T47D (cell line): Measurements from ENCODE around the gene FSIP1.
A peak's percentile ranks its signal among the peaks of the same experiment; 100 is the strongest.

ENCODE experiments used
- DNase-seq, 2 experiments: peaks; one replicate each; pipeline versions ENCODE4 v3.0.0 to v3.0.0-alpha.2; 2011 to 2012; ENCODE audit warnings: low read depth in 1 of 2, low spot score in 1 of 2
- JUND ChIP-seq: IDR thresholded peaks from 2 replicates; pipeline ENCODE4 v1.6.1; 2012; ENCODE audit warnings: low read depth
- in situ Hi-C: cut with HindIII; loops from 2 replicates; pipeline ENCODE4 v1.10.0; 2016; ENCODE audit warnings: low sequenced_read_pairs, low pct_unique_long_range_greater_than_20kb

The FSIP1 gene

DNA sequence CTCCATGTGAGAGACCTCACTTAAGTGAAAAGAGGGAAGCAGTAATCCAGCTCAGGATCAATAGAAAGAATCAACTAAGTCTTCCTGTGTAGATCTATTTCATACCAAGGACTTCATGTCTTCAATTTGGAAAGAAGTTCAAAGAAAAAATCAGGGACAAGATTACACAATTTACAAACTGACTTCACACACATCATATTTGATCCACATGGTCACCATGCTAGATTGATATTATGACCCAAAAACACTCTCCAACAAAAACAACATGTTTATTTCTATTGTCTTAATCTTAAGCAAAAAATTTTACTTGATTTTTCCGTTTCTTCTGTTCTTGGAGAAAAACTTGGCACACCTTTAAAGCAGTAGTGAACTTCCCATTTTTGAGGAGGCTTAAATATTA lies 125.5 kb downstream of the FSIP1 start:
- DNase-seq: no peak
- in situ Hi-C loops: no loop called here
- TF ChIP-seq JUND: no peak

- no peak for DNase-seq
- in situ Hi-C loops: no loop called here
- TF ChIP-seq JUND: no peak
Observed at GRCh38 chr15:39654304-39654703, 128.3 kb downstream of the FSIP1 start.

- in situ Hi-C loops: no loop called here
- no peak for DNase-seq
- TF ChIP-seq JUND: no peak
Observed at GRCh38 chr15:39651881-39652280, 130.8 kb downstream of the FSIP1 start.

DNA sequence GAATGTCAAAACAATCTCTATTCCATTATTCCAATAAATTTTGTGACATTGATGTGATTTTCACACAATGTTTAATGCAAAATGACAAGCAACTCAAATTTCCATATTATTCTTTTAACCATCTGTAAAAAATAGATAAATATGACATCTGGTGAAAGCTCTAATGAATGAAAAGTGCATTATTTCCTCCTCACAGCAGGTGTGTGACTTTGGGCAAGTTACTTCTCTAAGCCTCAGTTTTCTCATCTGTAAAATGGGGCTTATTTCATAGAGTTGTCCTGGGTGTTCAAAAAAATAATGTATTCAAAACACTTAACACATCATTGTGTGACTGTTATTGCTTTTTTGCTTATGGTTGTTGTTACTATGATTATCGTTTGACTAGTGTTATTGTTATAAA lies 131.3 kb downstream of the FSIP1 start:
- no peak for DNase-seq
- no peak for TF ChIP-seq JUND
- in situ Hi-C loops: no loop called here

GRCh38 chr15:39649757-39650156 lies 132.9 kb downstream of the FSIP1 start:
- DNase-seq: no peak
- no peak for TF ChIP-seq JUND
- in situ Hi-C loops: no loop called here

- no peak for TF ChIP-seq JUND
- no peak for DNase-seq
- in situ Hi-C loops: no loop called here
Observed at GRCh38 chr15:39646425-39646824, 136.2 kb downstream of the FSIP1 start.

GRCh38 chr15:39645976-39646257 lies 136.7 kb downstream of the FSIP1 start:
- in situ Hi-C loops: no loop called here

GRCh38 chr15:39645138-39645975 lies 137.3 kb downstream of the FSIP1 start:
- DNase-seq: no peak
- in situ Hi-C loops: no loop called here
- no peak for TF ChIP-seq JUND

More at GRCh38 chr15:39645976-39646257, 136.7 kb downstream of the FSIP1 start:
- no peak for TF ChIP-seq JUND
- DNase-seq: no peak

- DNase-seq: no peak
- in situ Hi-C loops: no loop called here
- no peak for TF ChIP-seq JUND
Observed at GRCh38 chr15:39644136-39644535, 138.5 kb downstream of the FSIP1 start.

GRCh38 chr15:39643727-39644126 lies 138.9 kb downstream of the FSIP1 start:
- DNase-seq: no peak
- TF ChIP-seq JUND: no peak
- in situ Hi-C loops: no loop called here

DNA sequence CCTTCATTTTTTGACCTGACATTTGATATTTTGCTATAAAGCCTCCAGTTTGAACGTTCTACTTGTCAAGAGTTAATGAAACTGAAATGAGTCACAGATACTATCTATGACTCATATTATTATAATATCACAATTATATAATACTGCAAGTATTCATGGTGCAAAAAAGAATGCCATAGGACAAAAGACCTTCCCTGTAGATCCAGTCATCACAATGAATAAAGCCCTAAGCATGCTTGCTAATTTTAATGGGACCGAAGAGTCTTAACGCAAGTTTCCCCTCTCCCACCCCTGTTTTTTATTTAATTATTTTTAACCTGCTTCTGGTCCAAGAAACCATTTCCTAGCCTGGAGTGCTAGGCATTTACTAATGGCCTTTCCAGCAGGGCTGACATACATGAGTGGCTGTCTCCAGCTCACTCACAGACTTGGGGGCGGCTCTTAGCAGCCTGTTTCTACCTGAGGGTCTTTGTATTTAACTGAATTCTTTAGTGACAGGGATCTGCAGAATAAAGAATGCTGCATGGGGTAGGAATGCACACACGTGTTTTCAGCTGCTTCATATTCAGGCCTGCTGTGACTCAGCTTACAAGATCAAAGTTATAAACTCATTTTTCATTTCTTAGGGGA lies 140.5 kb downstream of the FSIP1 start:
- no peak for TF ChIP-seq JUND
- no peak for DNase-seq
- in situ Hi-C loops: no loop called here

GRCh38 chr15:39641191-39641889 lies 141.3 kb downstream of the FSIP1 start:
- TF ChIP-seq JUND: no peak
- in situ Hi-C loops: no loop called here
- peak in 1 of 2 experiments; percentile 58 for DNase-seq

GRCh38 chr15:39640665-39641064 lies 142.0 kb downstream of the FSIP1 start:
- in situ Hi-C loops: no loop called here
- TF ChIP-seq JUND: no peak
- DNase-seq: peak in 1 of 2 experiments; percentile 79
